Dendritic cell treated with granulocyte-macrophage colony-stimulating factor and Interleukin-4, amounts not matched to agents 40 ng/mL and 50 ng/mL, for 4 days (primary cell): Measurements from ENCODE around the gene INPP5K.

Experiments used
- H3K27ac Mint-ChIP-seq: one replicate; pipeline ENCODE4 v1.8.0; 2022; ENCODE audit warnings: mild to moderate bottlenecking, mixed read lengths
- H3K27me3 Mint-ChIP-seq: one replicate; pipeline ENCODE4 v1.8.0; 2022; ENCODE audit warnings: mild to moderate bottlenecking, mixed read lengths
- H3K36me3 Mint-ChIP-seq: one replicate; pipeline ENCODE4 v1.8.0; 2022; ENCODE audit warnings: low read depth, mixed read lengths
- H3K4me1 Mint-ChIP-seq: one replicate; pipeline ENCODE4 v1.8.0; 2022; ENCODE audit warnings: low read depth, mixed read lengths
- H3K4me3 Mint-ChIP-seq: one replicate; pipeline ENCODE4 v1.8.0; 2022; ENCODE audit warnings: mild to moderate bottlenecking, moderate library complexity, mixed read lengths
- H3K9me3 Mint-ChIP-seq: one replicate; pipeline ENCODE4 v1.8.0; 2022; ENCODE audit warnings: mixed read lengths
- intact Hi-C: fragments of 100-400 bp; cut with micrococcal nuclease; formaldehyde crosslinking; loops from one replicate; pipeline ENCODE4 v1.15.0; 2022

The INPP5K gene

DNA sequence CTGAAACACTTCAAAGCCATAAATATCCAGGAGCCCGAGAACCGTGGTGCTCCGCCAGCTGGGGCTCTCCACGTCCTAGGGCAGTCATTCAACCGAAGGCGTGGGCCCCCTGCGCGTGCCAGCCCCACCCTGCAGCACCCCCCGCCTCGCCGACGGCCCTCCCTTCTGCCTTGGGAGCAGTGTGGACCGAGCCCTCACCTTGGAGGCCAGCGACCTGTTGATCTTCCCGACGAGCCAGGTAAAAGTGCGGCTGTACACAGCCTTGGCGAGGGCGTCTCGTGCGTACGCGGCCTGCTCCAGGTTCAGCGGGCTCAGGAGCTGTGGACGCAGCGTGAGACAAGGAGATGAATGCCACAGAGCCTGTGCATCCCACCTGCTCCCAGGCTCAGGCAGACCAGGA is 38.0 kb downstream of the INPP5K start:
- Mint-ChIP-seq H3K4me1 (peaks cover 22% of the 10 kb centered on the region), H3K27ac (no peak overlapping the region)

DNA sequence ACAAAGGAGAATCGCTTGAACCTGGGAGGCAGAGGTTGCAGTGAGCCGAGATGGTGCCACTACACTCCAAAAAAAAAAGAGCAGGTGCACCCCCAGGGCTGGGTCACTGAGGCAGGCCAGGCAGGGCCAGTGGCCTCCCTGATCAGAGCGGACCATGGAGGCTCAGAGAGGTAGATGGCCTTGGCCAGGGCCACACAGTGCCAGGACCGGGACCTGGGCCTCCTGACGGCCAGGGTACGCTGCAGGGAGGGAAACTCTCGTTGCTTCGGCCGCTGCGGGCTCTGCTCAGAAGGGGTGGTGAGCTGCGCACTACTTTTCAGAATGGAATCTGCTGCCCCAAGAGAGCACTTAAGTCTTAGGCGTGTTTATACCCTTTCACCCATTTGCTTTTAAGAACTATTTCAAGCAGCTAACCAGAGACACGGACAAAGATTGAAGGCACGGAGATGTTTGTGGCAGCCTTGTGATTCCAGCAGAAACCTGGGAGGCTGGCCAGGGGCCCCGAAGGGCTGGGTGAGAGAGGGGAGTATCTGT is 41.0 kb downstream of the INPP5K start:
- H3K4me1 Mint-ChIP-seq = peaks cover 43% of the 10 kb centered on the region
- H3K27me3 Mint-ChIP-seq = peaks cover 61% of the 10 kb centered on the region
- H3K9me3 Mint-ChIP-seq = no peaks in the 10 kb centered on the region
- H3K27ac Mint-ChIP-seq = no peak overlapping the region
- intact Hi-C loops = no loop called here
- H3K36me3 Mint-ChIP-seq = peaks cover 98% of the 10 kb centered on the region
- no peak overlapping the region for H3K4me3 Mint-ChIP-seq

More for the DNA sequence above, 38.0 kb downstream of the INPP5K start:
- intact Hi-C loops = no loop called here
- no peaks in the 10 kb centered on the region for H3K9me3 Mint-ChIP-seq
- H3K4me3 Mint-ChIP-seq = no peak overlapping the region
- peaks cover 100% of the 10 kb centered on the region for H3K36me3 Mint-ChIP-seq
- H3K27me3 Mint-ChIP-seq = peaks cover 55% of the 10 kb centered on the region

DNA sequence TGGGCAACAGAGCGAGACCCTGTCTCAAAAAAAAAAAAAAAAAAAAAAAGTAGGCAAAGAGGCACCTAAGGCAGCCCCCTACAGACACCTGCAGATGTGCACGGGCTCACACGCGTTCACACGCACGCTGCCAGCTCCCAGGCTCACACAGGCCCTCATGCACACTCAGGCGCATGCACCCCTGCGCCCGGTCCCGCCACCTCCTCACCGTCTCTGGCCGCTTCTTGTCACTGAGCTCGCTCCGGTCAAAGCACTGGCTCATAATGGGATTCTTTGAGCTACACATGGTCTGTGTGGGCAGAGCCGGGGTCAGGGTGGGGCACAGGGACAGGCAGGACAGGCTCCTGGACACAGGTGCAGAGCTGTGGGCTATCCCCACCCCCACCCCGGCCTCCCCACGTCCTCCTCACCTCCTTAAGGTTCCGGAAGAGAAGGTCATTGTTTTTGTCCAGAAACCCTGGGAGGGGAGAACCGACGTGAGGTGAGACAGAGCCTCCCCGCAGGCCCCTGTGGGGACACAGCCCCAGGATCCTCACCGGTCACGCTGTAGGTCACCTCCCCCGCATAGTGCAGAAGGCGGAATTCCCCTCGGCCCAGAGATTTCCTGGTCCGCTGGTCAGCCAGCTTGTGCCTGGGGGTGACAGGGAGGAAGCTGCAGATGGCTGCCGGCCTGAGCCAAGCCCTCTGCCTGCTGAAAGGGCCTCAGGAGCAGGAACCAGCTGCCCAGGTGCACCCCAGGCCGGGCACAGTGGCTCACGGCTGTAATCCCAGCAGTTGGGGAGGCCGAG is 41.8 kb downstream of the INPP5K start:
- H3K4me3 Mint-ChIP-seq = no peak overlapping the region
- no peaks in the 10 kb centered on the region for H3K9me3 Mint-ChIP-seq
- no peak overlapping the region for H3K27ac Mint-ChIP-seq
- intact Hi-C loops = no loop called here
- H3K4me1 Mint-ChIP-seq = peaks cover 44% of the 10 kb centered on the region
- H3K36me3 Mint-ChIP-seq = peaks cover 98% of the 10 kb centered on the region
- H3K27me3 Mint-ChIP-seq = peaks cover 60% of the 10 kb centered on the region

DNA sequence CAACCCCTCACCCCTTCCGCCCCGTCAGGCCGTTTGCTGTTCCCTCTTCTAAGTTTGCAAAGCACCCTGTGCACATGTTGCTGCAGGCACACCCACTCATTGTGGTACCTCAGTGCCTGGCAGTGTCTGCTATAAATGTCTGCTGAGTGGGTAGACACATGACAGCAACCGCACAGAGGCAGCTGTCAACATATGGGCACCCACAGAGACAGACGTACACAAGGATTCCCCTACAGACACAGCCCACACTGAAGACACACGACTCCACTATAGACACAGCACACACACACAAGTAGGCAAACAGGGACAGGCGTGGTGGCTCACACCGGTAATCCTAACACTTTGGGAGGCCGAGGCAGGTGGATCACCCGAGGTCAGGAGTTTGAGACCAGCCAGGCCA is 42.6 kb downstream of the INPP5K start:
- H3K9me3 Mint-ChIP-seq = no peaks in the 10 kb centered on the region
- peaks cover 58% of the 10 kb centered on the region for H3K27me3 Mint-ChIP-seq
- H3K27ac Mint-ChIP-seq = peak overlapping the region; percentile 64
- intact Hi-C loops = no loop called here
- no peak overlapping the region for H3K4me3 Mint-ChIP-seq
- peaks cover 98% of the 10 kb centered on the region for H3K36me3 Mint-ChIP-seq
- peaks cover 52% of the 10 kb centered on the region for H3K4me1 Mint-ChIP-seq

DNA sequence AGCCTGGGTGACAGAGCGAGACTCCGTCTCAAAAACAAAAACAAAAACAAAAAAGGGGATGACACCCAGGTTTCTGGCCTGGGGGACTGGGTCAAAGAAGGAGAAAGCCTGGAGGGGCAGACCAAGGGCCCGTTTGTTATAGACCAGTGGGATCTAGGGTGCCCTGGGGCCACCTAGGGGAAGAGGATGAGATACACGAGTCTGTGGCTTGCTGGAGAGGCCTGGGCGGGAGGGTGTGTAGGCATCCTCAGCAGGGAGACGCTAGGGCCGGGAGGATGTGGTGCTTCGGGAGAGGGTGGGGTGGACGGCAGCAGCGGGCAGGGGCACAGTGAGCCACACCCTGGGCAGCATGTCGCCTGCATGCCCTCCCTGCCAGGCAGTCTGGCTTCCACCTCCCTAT is 43.2 kb downstream of the INPP5K start:
- Mint-ChIP-seq H3K27ac (peak overlapping the region; percentile 64), H3K27me3 (peaks cover 60% of the 10 kb centered on the region), H3K9me3 (no peaks in the 10 kb centered on the region), H3K4me1 (peaks cover 59% of the 10 kb centered on the region), H3K36me3 (peaks cover 98% of the 10 kb centered on the region), H3K4me3 (no peak overlapping the region)
- intact Hi-C loops = no loop called here

DNA sequence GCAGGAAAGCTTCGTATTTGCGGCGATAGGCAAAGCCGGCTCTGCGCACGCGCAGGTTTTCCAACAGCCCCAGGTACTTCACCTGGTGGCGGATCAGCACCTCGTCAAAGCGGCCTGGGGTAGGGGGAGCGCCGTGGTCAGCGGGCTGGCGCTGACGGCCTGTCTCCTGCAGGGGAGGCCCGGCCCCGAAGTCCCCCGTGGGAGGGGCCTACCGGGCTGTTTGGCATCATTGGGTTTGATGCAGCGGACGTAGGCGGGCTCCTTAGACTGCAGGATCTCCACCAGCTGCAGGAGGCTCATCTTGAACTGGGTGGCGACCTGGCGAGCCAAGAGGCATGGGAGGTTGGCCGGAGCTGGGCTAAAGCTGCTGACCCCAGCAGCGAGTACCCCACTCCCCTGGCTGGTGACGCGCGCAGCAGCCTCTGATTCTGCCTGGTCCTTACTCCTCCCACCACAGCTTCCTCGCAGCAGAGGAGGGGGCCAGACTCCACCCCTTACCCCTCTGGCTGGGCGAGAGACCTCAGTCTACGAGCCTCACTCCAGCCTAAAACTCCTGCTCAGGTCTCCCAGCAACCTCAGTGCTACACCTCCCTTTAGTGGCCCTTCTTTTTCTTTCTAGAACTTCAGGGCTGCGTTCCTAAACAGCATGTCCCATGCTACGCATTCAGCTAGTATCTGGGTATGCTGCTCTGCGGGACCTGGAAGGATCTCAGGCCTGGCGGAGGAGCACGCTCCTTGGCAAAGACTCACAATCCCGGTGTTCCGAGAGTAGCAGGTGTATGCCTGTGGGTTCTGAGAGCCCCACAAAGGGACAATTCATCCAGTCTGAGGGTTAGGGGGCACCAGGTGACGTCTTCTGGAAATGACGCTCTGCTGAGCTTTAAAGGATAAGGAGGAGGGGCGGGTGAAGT is 44.2 kb downstream of the INPP5K start:
- Mint-ChIP-seq H3K4me3 (no peak overlapping the region), H3K9me3 (no peaks in the 10 kb centered on the region), H3K4me1 (peaks cover 64% of the 10 kb centered on the region), H3K36me3 (peaks cover 98% of the 10 kb centered on the region), H3K27ac (no peak overlapping the region), H3K27me3 (peaks cover 60% of the 10 kb centered on the region)
- intact Hi-C loops = no loop called here

DNA sequence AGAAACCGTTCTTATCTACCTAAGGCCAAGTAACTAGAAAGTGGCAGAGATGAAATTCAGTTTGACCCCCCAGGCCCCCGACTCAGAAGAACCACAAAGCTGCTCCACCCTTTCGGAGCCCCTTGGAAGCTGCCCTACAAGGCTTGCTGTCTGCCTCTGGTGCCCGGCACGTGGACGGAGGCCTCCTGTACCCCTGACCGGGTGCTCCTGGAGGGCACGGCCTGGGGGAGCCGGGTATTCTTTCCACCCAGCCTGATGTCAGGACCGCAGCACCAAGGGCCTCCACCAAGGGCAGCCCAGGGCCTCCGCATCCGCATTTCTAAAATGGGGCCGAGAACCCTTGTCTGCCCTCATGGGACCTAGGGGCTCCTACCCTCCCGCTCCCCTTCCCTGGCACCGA is 44.9 kb downstream of the INPP5K start:
- intact Hi-C loops = no loop called here
- no peaks in the 10 kb centered on the region for H3K9me3 Mint-ChIP-seq
- peaks cover 67% of the 10 kb centered on the region for H3K27me3 Mint-ChIP-seq
- no peak overlapping the region for H3K4me3 Mint-ChIP-seq
- H3K4me1 Mint-ChIP-seq = peaks cover 64% of the 10 kb centered on the region
- peaks cover 98% of the 10 kb centered on the region for H3K36me3 Mint-ChIP-seq
- no peak overlapping the region for H3K27ac Mint-ChIP-seq

DNA sequence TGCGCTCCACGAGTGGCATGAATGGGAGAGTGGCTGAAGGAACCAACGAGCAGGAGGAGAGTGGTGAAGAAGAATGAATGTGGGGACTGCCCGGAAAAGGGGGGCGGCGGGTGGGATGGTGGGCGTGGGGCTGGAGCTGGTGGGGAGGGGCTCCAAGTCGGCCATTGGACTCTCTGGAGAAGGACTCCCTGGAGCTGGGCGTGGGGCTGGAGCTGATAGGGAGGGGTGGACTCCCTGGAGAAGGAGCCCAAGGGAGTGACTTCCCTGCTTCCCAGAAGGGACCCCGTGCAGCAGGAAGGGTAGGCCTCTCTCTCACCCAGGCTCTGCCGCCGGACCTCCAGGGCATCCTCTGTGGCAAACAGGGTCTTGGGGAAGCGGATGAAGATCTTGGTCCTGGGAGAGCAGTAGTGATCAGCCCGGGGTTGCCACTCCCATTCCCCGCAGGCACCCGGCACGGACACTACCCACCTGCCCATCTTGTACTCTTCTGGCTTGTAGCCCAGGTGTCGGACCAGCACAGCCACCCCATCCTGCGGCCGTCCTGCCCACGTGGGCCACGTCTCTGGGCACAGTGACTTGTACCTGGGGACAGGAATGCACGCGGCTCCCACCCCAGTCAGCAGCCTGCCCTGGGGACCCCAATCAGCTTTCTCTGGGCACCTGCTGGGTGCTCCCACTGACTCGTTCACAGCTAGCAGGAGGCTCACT is 45.5 kb downstream of the INPP5K start:
- H3K27me3 Mint-ChIP-seq = peaks cover 71% of the 10 kb centered on the region
- H3K27ac Mint-ChIP-seq = peak overlapping the region; percentile 5
- peaks cover 64% of the 10 kb centered on the region for H3K4me1 Mint-ChIP-seq
- H3K36me3 Mint-ChIP-seq = peaks cover 98% of the 10 kb centered on the region
- intact Hi-C loops = no loop called here
- H3K9me3 Mint-ChIP-seq = no peaks in the 10 kb centered on the region
- H3K4me3 Mint-ChIP-seq = no peak overlapping the region

DNA sequence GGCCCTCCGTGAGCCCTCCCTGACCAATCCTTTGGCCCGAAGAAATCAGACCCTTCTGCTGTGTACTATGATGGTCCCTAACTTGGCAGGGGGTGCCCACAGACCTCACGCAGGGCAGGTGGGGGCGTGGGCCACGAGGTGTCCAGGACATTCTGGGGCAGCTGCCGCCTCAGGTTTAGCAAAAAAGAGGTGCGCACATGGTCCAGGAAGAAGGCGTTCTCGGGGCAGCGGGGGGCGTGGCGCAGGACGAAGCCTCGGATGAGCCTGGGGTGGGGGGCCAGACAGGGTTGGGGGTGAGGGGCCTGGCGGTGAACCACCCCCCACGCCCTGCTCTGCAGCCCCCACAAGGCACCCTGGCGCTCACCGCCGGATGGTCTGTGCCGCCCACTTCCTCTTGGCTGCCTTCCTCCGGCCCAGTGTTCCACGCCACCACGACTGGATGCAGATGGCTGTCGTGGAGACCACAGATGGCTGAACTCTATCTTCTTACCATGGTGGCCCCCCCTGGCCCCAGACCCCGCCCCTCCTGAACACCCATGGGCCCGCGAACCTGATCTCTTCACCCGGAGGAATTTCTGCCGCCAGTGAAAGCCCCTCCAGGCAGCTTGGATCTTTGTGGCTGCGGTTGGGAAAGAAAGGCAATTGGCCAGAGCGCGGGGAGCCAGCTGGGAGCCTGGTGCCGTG is 46.2 kb downstream of the INPP5K start:
- Mint-ChIP-seq H3K4me3 (no peak overlapping the region), H3K9me3 (no peaks in the 10 kb centered on the region)

DNA sequence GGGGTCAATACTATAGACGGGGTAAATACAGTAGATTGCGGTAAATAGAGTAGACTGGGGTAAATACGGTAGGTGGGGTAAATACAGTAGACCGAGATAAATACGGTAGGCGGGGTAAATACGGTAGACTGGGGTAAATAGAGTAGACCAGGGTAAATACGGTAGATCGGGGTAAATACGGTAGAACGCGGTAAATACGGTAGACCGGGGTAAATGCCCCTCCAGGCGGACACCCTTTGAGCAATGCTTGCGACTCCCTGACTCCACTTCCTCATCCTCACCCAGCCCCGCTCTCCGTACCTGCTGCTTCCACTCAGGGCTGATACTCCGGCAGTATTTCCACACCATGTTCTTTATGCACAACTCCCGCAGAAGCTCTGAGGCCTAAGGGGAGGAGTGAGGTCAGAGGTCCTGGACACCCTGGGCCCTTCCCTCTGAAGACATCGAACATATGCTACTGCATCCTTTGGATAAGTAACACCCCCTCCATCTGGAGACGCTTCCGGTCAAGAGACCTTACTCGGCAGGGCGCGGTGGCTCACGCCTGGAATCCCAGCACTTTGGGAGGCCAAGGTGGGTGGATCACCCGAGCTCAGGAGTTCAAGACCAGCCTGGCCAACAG is 47.1 kb downstream of the INPP5K start:
- Mint-ChIP-seq H3K4me3 (no peak overlapping the region), H3K27me3 (peaks cover 69% of the 10 kb centered on the region), H3K9me3 (no peaks in the 10 kb centered on the region), H3K36me3 (peaks cover 98% of the 10 kb centered on the region), H3K4me1 (peaks cover 62% of the 10 kb centered on the region), H3K27ac (no peak overlapping the region)
- intact Hi-C loops = no loop called here

More for the DNA sequence above, 46.2 kb downstream of the INPP5K start:
- H3K36me3 Mint-ChIP-seq = peaks cover 98% of the 10 kb centered on the region
- H3K4me1 Mint-ChIP-seq = peaks cover 62% of the 10 kb centered on the region
- intact Hi-C loops = no loop called here
- H3K27ac Mint-ChIP-seq = peak overlapping the region; percentile 5
- peaks cover 74% of the 10 kb centered on the region for H3K27me3 Mint-ChIP-seq

DNA sequence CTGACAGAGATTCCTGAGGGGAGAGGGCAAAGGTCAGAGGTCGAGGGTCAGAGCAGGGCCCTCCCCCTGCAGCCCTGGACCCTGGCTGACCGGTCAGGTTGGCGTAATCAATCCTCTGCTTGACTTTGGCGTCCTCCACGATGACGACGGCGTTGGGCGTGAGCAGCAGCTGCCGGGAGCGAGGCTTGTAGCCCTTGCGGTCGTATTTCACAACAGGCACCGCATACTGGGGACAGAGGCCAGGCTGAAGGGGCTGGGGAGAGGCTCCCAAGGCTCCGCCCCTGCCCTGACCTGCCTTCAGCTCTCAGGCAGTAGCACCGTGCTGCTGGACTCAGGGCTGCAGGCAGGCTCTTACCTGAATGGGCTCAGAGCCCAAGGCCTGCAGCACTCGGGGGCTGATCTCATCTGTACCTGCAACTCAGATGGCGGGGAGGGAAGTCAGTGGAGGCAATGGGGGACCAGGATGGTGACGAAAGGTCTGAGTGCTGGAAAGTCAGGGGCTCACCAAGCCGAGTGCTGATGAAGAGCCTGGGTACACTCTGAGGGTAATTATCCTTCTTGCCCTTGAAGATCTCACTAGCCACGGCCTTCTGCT is 48.4 kb downstream of the INPP5K start:
- no peaks in the 10 kb centered on the region for H3K9me3 Mint-ChIP-seq
- H3K4me1 Mint-ChIP-seq = peaks cover 62% of the 10 kb centered on the region
- intact Hi-C loops = no loop called here
- peaks cover 65% of the 10 kb centered on the region for H3K27me3 Mint-ChIP-seq
- H3K4me3 Mint-ChIP-seq = no peak overlapping the region
- H3K27ac Mint-ChIP-seq = peak overlapping the region; percentile 47
- H3K36me3 Mint-ChIP-seq = peaks cover 89% of the 10 kb centered on the region

DNA sequence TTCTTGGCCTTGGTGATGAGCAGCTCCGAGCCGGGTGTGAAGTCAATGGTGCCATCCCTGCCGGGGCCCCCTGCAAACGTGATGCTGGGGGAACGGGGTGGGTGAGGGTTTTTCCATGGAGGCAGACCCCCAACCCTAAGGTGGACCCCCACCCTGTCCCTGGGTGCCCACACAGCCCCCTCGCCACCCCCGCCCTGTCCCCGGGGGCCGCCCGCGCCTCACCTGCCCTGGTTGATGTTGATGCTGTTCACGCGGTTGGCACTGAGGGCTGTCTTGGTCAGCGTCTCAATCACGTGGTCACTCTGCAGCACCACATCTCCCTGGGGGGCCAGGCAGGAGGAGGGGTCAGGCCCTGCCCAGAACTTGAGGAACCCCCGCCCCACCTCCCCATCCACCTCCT is 49.2 kb downstream of the INPP5K start:
- no peak overlapping the region for H3K27ac Mint-ChIP-seq
- no peaks in the 10 kb centered on the region for H3K9me3 Mint-ChIP-seq
- intact Hi-C loops = no loop called here
- H3K36me3 Mint-ChIP-seq = peaks cover 82% of the 10 kb centered on the region
- no peak overlapping the region for H3K4me3 Mint-ChIP-seq
- H3K4me1 Mint-ChIP-seq = peaks cover 62% of the 10 kb centered on the region
- H3K27me3 Mint-ChIP-seq = peaks cover 58% of the 10 kb centered on the region
